HG03354 (cell line): Measurements from ENCODE around the gene RER1.
"Not testable (repeated sequence)": the region's sequence is repeated elsewhere in the genome, so short reads cannot be mapped to it uniquely, and the experiment has no call there.

ENCODE experiments used
- ATAC-seq: cut with Tn5 transposase; IDR thresholded peaks from one replicate; pipeline ENCODE4 v1.9.1; 2021; ENCODE audit warnings: mild to moderate bottlenecking; ENCODE audit not compliant: unreplicated experiment, poor library complexity, severe bottlenecking

RER1 gene

DNA sequence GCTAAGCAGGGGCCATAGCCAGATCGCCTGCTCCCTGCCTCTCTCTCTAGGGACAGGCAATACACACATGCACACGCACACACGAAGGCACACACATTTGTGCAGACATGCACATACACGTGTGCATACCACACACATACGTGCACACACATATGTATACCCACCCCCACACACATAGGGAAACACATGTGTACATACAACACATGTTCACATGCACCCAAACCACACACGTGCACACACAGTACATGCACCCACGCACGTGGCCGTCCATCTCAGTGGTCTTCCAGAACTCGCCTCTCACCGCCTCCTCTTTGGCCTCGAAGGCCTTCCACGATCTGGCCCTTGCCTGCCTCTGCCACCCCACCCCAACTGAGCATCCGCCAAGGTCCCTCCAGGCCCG is 46.0 kb downstream of the RER1 start:
- no peak for ATAC-seq

DNA sequence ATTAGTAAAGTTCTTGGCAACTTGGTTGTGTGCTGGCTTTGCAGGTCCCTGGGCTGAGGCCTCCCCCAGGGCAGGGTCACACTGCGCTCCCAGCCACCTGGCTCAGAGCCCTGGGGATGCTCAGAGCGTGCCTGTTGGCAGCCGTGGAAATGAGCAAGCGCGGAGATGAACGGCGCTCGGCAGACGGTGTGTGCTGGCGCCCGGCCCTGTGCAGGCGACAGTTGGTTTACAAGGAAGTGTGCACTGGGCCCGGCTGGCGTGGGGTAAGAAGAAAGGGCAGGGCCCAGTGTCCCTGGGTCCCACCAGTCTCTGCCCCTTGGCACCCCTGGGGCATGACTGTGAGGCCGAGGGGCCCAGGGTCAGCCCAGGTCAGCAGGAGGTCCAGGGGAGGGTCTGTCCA is 46.4 kb downstream of the RER1 start:
- no peak for ATAC-seq

DNA sequence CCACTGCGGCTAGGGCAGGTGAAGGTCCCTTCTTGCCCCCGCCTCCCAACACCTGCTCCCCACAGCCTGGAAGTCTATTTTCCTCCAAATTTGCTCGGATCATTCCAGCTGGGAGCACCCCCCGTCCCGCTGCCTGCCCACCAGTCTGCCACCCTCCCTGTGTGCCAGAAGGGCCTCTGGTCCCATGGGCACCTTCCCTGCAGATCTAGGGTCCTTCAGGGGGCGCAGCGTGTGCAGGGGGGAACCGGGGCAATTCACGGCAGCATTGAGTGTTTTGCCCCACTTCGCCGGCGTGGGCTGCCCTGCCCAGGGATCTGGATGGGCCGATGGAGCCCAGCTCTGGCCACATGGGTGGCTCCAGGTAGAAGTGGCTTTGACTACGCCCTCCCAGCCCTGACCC is 47.0 kb downstream of the RER1 start:
- ATAC-seq = no peak

DNA sequence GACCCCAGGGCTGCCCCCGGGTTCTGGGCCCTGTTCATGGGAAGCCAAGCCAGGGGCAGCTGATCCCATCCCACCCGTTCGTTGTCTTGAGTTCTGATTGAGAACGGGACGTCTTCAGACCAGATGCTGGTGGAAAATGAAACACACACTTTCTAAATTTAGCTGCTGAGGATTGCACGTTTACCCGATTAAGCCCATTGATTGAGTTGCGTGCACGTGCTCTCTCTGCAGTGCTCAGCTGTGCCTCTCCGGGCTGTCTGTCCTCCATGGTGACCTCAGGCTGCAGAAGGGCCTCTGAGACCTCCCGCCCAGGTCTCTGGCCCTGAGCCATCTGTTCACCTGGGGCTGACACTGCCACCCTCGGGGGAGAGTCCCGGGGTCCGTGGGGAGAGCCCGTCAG is 47.7 kb downstream of the RER1 start:
- ATAC-seq = no peak

DNA sequence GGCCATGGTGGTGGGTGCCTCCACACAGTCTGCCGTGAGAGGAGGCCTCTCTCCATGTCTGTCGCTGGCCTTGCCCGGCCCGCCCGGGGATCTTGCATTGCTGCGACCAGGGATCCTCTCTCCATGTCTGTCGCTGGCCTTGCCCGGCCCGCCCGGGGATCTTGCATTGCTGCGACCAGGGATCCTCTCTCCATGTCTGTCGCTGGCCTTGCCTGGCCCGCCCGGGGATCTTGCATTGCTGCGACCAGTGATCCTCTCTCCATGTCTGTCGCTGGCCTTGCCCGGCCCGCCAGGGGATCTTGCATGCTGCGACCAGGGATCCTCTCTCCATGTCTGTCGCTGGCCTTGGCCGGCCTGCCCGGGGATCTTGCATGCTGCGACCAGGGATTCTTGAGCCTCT is 48.7 kb downstream of the RER1 start:
- not testable (repeated sequence) for ATAC-seq

DNA sequence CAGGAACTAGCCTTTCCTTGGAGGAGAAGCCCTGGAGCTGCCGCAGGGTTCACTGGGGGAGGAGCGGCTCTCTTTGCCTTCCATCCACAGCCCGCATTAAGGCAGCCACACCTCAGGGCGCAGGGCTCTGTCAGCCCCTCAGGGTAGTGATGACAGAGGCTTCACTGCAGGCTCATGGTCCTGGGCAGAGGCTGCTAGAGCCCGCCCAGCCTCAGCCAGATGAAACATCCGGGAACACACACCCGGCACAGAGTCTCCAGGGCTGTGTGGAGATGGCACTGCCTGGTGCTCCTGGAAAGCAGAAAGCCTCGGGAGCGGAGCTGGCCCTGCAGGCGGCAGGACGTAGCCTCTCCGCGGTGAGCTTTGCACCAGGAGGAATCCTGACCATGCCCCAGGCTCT is 50.1 kb downstream of the RER1 start:
- ATAC-seq = no peak

DNA sequence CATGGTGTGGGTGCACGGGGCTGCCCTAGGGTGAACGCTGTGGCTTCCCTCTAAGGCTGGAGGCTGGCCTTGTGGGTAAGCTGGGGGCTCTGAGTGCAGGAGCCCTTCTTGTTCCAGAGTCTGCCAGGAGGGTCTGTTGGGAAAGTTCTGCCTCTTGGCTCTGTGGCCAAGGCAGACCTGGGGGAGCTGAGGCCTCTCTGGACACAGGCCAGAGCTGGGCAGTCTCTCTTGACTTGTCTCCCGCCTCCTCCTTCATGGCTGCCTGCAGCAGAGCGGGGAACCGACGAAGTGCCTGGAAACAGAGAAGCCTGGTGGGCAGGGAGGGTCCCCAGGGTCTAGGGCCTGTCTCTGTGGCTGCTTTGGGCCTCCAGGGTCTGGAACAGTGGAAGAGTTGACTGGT is 51.0 kb downstream of the RER1 start:
- ATAC-seq = no peak

DNA sequence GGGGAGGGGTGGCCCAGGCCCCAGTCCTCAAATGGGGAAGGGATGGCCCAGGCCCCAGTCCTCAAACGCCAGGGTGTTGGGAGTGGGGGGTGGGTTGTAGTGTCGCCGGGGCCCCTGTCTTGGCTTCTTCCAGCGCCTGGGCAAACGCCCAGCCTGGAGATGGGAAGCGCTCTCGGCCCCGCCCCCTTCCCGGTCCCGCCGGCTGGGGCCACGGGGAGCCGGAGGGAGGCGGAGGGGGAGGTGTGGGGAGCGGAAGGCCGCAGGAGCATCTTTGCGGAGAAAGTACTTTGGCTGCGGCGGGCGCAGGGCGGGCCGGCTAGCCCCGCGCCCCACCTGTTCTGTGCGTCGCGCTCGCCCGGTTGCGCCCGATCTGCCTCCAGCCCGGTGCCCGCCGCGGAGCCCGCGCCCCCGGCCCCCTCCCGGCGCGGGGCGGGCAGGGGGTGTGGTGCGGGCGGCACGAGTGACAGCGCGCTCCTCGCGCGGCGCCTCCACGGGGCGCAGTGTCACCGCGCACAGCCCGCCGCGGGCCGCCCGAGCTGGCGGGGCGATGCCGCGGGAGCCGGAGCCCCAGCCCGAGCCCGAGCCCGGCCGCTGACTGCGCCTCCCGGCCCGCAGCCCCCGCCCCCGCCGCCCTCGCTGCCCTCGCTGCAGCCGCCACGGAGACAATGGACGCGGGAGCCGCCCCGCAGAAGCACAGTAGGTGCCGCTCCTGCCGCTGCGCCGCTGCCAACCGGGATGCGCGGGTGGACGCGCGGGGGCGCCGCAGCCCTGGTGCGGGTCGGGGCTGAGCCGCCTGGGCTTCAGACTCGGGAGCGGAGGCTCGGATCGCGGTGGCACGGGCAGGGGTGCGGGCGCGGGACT is 51.9 kb downstream of the RER1 start:
- no peak for ATAC-seq

DNA sequence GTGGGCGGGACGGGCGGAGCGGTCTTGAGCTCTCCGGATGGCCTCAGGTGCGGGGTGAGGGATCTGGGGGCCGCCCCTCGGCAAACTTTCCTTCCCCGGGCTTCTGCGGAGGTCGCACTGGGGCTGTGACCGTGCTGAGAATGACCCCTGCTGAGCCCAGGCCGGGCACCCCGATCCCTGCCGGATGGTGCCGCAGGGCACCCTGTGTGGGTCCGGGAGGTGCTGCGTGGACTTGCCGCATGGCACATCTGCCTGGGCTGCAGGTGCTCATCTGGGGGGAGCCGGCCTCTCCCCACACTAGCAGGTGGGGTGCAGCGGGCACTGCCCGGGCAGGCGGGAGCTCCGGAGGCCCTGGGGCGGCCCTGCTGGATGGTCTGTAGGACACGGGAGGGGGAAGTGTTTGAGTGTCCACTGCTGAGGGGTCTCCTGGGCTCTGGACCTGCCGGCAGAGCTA is 52.5 kb downstream of the RER1 start:
- ATAC-seq = no peak

DNA sequence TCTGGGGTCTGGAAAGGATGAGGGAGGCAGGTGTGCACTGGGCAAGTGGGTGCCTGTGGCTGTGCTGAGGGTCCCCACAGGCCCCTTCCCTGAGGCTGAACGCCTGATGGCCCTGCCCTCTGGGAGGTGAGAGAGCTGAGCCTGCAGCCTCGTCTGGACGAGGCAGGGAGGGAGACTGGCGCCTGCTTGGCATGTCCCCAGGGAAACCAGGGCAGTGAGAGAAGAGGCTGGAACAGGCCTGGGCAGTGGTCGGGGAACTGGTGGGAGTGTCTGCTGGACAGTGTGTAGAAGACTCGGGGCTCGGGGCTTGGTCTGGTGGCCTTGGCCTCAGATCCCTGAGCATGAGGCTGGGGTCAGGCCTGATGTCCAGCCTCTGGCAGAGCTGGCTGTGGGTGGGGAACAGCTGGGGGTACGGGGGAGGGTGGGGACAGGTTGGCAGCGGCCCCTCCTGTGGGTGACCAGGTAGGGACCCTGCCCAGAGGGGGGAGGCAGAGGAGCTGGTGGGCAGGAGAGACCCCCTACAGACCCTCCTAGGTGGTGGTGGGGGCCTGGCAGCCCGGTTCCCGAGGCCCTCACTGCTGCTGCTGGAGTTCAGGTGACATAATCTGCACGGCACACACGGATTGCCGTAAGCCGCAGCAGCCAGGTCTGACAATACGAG is 53.7 kb downstream of the RER1 start:
- ATAC-seq = no peak

DNA sequence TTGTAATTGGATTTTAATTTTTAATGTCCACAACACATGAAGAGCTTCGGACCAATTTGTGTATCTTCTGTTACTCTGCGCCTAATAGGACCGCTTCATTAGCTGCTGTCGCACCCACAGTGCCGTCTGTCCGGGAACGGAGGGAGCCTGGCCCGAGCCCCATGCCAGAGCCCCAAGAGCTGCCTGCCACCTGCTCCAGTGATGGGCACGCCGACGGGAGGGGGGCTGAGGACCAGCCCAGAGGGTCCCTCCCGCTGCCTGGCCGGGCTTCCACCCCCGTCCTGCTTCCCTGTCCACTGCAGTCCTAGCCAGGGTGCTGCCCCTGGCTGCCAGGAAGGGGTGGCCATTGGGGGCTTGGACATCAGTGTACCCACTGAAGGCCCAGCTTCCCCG is 54.2 kb downstream of the RER1 start:
- ATAC-seq = no peak

DNA sequence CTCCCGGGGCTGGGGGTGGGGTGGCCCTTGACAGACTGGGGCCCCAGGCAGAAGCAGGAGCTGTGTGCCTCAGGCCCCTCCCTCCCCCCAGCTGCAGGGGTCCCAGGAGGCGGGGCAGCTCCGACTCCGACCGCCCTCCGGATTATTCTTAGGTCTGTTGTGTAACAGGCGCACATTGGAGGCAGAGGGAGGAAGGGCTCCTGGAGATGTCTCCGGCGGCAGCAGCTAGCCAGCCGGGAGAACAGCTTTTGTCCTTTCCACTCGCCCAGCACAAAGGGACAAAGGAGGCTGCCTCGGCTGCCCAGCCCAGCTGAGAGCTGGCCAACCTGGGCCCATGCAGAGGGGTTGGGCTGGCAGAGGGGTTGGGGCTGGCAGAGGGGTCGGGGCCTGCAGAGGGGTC is 54.8 kb downstream of the RER1 start:
- no peak for ATAC-seq

DNA sequence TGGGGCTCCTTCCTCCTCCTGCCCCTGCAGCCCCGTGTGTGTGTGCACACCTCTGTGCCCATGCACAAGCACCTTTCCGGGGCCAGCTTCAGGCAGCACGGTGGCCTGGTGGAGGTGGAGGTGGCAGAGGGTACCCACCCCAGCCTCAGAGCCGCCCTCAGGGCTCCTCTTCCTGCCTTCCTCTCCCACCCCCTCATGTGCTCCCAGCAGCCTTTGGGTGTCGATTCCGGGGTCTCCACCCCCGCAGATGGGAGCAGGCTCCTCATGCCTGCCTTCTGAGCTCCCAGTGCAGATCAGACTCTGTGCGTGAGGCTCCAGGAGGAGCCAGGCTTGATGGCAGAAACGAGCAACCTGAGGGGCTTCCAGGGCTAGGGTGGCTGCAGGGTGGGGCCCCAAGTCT is 55.2 kb downstream of the RER1 start:
- ATAC-seq = no peak

DNA sequence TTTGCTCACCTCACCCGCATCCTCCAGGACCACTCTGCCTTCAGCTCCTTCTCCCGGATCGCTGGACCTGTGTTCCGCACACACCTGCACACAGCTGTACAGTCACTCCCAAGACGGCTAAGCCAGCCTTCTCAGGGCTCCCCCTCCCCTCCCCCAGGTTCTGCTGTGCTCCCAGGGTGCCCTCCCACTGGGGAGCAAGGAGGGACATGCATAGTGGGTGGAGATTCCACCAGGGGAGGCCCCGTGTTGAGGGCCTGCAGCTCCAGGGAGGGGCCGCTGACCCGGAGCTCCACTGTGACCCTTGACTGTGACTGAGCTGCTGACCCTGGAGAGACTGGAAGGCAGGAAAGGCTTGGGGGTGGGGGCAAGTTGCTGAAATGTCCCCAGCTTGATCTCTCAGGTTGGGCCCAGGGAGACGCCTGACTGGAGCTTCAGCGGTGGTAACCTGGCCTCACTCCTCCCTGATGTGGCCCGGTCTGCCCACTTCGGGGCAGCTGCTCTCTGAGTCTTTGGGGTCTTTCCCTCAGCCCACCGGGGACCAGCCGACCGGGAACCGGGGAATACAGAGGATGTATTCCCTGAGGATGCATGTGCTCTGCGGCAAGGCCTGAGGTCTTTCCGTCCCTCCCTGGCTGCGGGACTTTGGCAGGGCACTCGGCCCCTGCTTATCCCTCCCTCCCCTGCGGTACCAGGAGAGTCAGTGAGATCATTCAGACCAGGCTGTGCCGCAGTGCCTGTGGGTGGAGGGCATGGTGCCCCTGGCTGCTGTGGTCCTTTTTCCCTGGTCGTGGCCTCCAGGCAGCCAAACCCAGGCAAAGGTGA is 55.8 kb downstream of the RER1 start:
- no peak for ATAC-seq

DNA sequence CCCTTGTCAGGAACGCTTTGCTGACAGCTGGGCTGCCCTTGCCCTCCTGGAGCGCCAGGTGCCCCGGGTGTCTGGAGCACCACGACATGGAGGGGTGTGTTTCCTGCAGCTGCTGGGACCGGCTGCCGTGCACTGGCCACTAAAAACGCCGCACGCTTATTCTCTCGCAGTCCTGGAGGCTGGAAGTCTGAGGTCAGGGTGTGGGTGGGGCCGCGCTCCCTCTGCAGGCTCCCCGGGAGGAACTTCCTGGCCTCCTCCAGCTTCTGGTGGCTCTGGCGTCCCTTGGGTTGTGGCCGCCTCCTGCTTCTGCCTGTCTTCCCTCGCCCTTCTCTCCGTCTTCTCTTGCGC is 56.4 kb downstream of the RER1 start:
- no peak for ATAC-seq

DNA sequence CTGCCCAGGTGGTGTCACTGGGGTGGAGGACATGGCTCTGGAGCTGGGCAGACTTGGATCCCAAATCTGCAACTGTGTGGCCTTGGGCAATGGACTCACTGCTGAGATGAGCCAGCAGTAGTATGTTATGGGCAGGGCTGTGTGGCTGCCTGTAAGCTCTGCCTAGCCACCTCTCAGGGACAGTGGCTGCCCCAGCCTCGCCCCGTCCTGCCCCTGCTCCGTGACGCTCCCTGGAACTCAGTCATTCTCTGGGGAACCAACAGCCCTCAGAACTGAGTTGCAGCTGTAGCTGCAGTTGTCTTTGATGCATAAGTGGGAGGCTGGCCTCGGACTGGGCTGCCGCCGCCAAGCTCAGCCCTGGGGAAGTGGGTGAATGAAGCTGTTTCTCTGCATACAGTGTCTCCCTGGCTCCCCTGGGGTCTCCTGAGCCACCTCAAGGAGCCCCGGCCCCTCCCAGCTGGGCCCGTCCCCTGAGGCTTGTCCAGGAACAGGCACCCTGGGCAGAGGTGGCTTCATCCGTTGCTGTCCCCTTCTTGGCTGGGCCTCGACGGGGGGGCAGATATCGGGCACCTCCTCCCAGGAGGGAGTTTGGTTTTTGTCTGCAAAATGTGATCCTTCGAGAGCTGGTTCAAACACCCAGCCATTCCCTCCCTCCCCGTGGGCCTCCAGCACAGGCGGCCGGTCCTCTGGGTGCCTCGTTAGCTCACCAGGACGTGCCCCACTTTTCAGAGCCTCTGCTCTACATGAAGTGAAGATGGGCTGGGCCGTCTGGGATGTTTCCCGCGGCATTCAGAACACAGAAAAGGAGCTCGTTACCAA is 58.2 kb downstream of the RER1 start:
- ATAC-seq = no peak

DNA sequence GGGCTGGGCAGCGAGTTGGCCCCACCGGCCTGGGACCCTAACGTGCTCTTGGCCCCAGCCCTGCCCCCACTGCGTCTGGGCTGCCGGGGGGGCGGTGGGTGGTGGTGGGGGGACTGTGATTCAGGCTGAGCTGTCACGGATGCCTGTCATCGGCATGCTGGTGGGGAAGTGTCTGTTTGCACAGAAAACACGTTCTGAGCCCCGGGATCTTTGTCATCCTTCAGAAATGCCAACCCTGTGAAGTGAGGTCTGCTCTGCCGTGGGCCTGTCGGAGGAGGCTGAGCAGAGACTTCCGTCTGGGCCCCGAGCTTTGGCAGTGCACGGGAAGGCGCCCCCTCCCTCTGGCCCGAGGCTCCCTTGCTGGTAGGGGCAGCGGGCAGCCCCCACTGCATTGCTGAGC is 60.1 kb downstream of the RER1 start:
- no peak for ATAC-seq

DNA sequence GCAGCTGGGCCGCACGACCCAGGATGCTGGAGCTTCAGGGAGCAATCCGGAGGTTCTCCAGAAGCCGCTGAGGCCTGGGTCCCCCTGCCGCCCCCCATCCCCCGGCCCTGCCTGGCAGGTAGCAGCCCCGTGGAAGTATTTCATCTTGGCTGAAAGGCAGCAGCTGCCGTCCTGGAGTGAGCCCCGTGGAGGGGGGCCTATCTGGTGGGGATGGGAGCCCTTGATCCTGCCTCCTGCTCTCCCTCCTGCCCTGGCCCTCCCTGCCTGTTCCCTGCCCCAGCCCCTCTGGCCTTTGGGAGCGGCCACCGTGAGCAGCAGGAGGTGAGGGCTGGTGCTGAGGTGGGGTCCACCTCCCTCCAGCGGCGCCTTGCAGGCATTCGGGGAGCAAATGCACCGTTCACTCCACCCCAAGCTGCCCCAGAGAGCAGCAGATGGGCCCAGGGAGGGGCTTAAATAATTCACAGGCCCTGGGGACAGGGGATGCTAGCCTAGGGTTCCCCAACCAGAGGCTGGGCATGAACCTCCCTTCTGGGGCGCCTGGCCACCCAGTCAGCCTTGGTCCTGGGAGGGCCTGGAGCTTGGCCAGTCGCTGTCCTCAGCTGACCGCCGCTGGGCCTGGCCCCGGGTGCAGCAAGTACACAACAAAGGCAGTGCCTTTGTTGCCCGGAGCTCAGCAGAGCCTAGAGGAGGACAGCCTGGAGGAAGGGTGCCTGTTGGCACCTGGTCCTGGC is 60.7 kb downstream of the RER1 start:
- ATAC-seq = no peak

DNA sequence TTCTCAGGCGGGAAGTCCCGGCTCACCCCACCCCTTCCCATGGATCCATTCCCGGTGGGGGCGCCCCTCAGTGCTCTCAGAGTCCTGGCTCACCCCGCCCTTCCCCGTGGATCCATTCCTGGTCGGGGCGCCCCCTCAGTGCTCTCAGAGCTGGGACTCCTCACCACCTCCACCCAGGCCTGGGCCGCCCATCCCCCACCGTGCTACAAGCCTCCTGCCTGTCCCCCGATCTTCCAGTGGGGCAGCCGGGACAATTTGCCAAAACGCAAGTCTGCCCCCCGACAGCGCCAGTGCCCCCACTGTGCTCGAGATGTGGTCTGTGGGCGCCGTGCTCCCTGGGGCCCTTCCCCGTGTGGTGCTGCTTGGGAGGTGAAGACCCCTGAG is 61.3 kb downstream of the RER1 start:
- no peak for ATAC-seq
